Smooth muscle cell (in vitro differentiated cells): ENCODE data around the gene GPR161. TPM values are rescaled to one million over a fixed set of nuclear protein-coding genes. Genes with fewer than 3 reads are reported as not detected.

Source experiments
- DNase-seq: peaks from one replicate; lab custom pipeline; 2025; ENCODE audit not compliant: unreplicated experiment; lab: John Stamatoyannopoulos, UW
- H2AFZ ChIP-seq: fragments of 200-600 bp; sonication (generic); 2 replicates; pipeline ENCODE4 v1.6.0; 2016; ENCODE audit warnings: antibody characterized with exemption, low read depth, mild to moderate bottlenecking
- H3F3A ChIP-seq: fragments of 200-600 bp; sonication (generic); 2 replicates; pipeline ENCODE4 v1.6.0; 2017; ENCODE audit warnings: antibody characterized with exemption, low read depth
- H3K27ac ChIP-seq: fragments of 200-600 bp; sonication (generic); 2 replicates; pipeline ENCODE4 v1.5.1; 2016; ENCODE audit warnings: low read depth, mild to moderate bottlenecking
- H3K27me3 ChIP-seq: fragments of 200-600 bp; sonication (generic); 2 replicates; pipeline ENCODE4 v1.6.1; 2016; ENCODE audit warnings: low read depth, mild to moderate bottlenecking
- H3K36me3 ChIP-seq: fragments of 200-600 bp; sonication (generic); 2 replicates; pipeline ENCODE4 v1.5.1; 2016; ENCODE audit warnings: low read depth
- H3K4me1 ChIP-seq: fragments of 200-600 bp; sonication (generic); 2 replicates; pipeline ENCODE4 v1.5.1; 2016; ENCODE audit warnings: low read depth
- H3K4me2 ChIP-seq: fragments of 200-600 bp; sonication (generic); 2 replicates; pipeline ENCODE4 v1.6.0; 2016; ENCODE audit warnings: mild to moderate bottlenecking
- H3K4me3 ChIP-seq: fragments of 200-600 bp; sonication (generic); 2 replicates; pipeline ENCODE4 v1.5.1; 2016; ENCODE audit warnings: mild to moderate bottlenecking
- H3K79me2 ChIP-seq: fragments of 200-600 bp; sonication (generic); 2 replicates; pipeline ENCODE4 v1.6.0; 2016; ENCODE audit warnings: low read depth, mild to moderate bottlenecking
- H3K9ac ChIP-seq: fragments of 200-600 bp; sonication (generic); 2 replicates; pipeline ENCODE4 v1.6.0; 2016; ENCODE audit warnings: low read depth
- H3K9me3 ChIP-seq: fragments of 200-600 bp; sonication (generic); replicated peaks from 2 replicates; pipeline ENCODE4 v1.5.1; 2016; ENCODE audit warnings: low read depth
- H4K20me1 ChIP-seq: fragments of 200-600 bp; sonication (generic); 2 replicates; pipeline ENCODE4 v1.6.0; 2016; ENCODE audit warnings: low read depth
- WGBS: methylation state at CpG from one replicate; pipeline ENCODE4 v1.1.7; 2016; ENCODE audit warnings: low lambda C conversion rate; 5-methylcytosine and 5-hydroxymethylcytosine counted together
- polyA plus RNA-seq: library from polyadenylated mRNA; unstranded; fragments of >200 nt; fragmentation: Nextera tagmentation; extraction: Ambion mirVana; gene quantifications from 2 replicates; pipeline ENCODE4 v1.2.1, GENCODE V29; 2016
- total RNA-seq: library from RNA; depleted of rRNA; stranded (reverse); fragments of >200 nt; gene quantifications from 2 replicates; pipeline ENCODE4 v1.2.3, GENCODE V29; 2014
- TF ChIP-seq, protein P1 (sequence below): fragments of 200-600 bp; sonication (generic); IDR thresholded peaks from 2 replicates; pipeline ENCODE4 v1.5.1; 2017; ENCODE audit warnings: borderline replicate concordance, mild to moderate bottlenecking, antibody characterized with exemption; ENCODE audit not compliant: insufficient read depth, poor library complexity, severe bottlenecking

The GPR161 gene
- total and polyA plus RNA-seq, 2 experiments from 2014 or later: 9.7 to 25.4 TPM

DNA sequence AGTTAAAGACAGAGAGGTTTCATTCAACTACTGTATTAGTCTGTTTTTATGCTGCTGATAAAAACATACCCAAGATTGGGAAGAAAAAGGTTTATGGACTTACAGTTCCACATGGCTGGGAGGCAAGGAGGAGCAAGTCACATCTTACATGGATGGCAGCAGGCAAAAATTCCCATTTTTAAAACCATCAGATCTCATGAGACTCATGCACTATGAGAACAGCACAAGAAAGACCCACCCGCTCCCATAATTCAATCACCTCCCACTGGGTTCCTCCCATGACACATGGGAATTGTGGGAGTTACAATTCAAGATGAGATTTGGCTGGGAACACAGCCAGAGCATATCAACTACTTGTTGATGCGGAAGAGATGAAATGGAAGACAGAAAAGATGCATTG lies 9.2 kb downstream of the GPR161 start:
- no peaks in the 10 kb centered on the region for H3F3A ChIP-seq
- no peaks in the 10 kb centered on the region for H4K20me1 ChIP-seq
- H3K4me2 ChIP-seq: no peak overlapping the region
- no peak for DNase-seq
- H3K79me2 ChIP-seq: peaks cover 30% of the 10 kb centered on the region
- no peak overlapping the region for H3K27ac ChIP-seq
- H3K9ac ChIP-seq: no peak overlapping the region
- TF ChIP-seq, protein P1, sequence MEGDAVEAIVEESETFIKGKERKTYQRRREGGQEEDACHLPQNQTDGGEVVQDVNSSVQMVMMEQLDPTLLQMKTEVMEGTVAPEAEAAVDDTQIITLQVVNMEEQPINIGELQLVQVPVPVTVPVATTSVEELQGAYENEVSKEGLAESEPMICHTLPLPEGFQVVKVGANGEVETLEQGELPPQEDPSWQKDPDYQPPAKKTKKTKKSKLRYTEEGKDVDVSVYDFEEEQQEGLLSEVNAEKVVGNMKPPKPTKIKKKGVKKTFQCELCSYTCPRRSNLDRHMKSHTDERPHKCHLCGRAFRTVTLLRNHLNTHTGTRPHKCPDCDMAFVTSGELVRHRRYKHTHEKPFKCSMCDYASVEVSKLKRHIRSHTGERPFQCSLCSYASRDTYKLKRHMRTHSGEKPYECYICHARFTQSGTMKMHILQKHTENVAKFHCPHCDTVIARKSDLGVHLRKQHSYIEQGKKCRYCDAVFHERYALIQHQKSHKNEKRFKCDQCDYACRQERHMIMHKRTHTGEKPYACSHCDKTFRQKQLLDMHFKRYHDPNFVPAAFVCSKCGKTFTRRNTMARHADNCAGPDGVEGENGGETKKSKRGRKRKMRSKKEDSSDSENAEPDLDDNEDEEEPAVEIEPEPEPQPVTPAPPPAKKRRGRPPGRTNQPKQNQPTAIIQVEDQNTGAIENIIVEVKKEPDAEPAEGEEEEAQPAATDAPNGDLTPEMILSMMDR: no peak
- H3K4me3 ChIP-seq: no peak overlapping the region
- WGBS: 98% methylated on average over 2 of the region's 2 CpGs
- H3K9me3 ChIP-seq: no peaks in the 10 kb centered on the region
- H3K4me1 ChIP-seq: no peaks in the 10 kb centered on the region
- H2AFZ ChIP-seq: no peak overlapping the region
- H3K36me3 ChIP-seq: no peaks in the 10 kb centered on the region
- H3K27me3 ChIP-seq: no peaks in the 10 kb centered on the region

DNA sequence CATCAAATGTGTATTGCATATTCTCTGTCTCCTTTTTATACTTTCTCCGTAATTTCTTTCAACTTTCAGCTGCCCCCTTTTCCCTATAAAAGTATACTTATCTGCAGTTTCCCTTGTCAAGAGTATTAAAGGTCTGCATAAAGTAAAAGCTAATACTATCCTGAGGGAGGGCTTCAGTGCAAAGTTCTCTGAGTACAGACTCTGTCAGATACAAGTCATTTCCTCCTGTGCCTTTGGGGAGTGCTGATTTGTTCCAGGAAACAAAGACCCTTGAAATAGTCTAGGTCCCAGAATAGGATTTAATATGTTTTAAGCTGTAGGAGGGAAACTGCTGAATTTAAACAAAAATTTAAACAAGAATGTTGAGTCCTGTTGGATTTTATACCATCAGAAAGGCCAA lies 11.7 kb downstream of the GPR161 start:
- Histone ChIP-seq H3K4me2 (no peak overlapping the region), H3K36me3 (no peaks in the 10 kb centered on the region), H3K27me3 (no peaks in the 10 kb centered on the region), H3K4me3 (no peak overlapping the region), H3K9ac (no peak overlapping the region), H3K27ac (no peak overlapping the region), H3K4me1 (no peaks in the 10 kb centered on the region), H2AFZ (no peak overlapping the region), H3K79me2 (peaks cover 24% of the 10 kb centered on the region), H3K9me3 (no peaks in the 10 kb centered on the region), H3F3A (no peaks in the 10 kb centered on the region), H4K20me1 (peaks cover 7% of the 10 kb centered on the region)
- no peak for DNase-seq
- WGBS: 91% methylated on average over 1 of the region's 1 CpG
- TF ChIP-seq, protein P1: no peak

DNA sequence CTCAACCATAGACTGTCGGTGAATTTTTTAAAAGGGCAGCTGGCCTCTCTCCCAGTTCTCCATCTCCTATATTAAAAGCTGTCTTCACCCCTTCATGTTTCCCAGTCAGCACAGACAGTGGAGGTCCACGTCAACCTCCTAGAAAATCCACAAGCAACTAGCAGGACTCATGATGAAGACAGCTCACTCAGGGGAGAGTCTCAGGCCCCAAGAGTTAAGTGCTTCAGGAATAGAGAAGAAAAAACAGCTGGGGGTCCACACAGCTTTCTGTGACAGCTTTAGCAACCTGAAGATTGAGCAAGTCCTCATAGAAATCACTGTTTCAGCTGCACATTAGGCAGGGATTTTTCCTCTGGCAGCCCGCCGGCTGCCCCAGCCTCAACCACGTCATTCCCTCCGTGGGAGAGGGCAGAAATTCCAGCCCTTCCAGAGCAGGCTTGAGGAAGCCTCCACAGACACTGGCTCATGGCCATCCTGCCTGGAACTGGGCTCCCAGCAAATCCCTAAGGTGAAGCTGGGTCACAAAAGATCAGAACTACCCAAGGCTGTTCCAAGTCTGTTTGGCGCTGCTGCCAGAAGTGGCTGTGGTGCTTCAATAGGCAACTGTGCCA lies 15.2 kb downstream of the GPR161 start:
- no peak for DNase-seq
- no peaks in the 10 kb centered on the region for H3F3A ChIP-seq
- H3K9me3 ChIP-seq: no peaks in the 10 kb centered on the region
- peaks cover 7% of the 10 kb centered on the region for H4K20me1 ChIP-seq
- WGBS: 59% methylated on average over 7 of the region's 7 CpGs
- peaks cover 24% of the 10 kb centered on the region for H3K79me2 ChIP-seq
- no peak overlapping the region for H3K4me3 ChIP-seq
- H3K36me3 ChIP-seq: no peaks in the 10 kb centered on the region
- no peak overlapping the region for H2AFZ ChIP-seq
- H3K4me1 ChIP-seq: no peaks in the 10 kb centered on the region
- H3K27ac ChIP-seq: peak overlapping the region; percentile 81
- H3K27me3 ChIP-seq: no peaks in the 10 kb centered on the region
- H3K4me2 ChIP-seq: peak overlapping the region; percentile 49
- TF ChIP-seq, protein P1: no peak
- H3K9ac ChIP-seq: no peak overlapping the region

DNA sequence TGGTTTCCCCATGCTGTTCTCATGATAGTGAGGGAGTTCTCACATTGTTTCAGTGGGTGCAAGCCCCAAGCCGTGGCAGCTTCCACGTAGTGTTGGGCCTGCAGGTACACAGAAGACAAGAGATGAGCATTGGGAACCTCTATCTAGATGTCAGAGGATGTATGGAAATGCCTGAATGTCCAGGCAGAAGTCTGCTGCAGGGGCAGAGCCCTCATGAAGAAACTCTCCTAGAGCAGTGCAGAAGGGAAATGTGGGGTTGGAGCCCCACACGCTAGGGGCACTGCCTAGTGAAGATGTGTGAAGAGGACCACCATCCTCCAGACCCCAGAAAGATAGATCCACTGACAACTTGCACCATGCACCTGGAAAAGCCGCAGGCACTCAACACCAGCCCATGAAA lies 17.0 kb downstream of the GPR161 start:
- 98% methylated on average over 4 of the region's 4 CpGs for WGBS
- Histone ChIP-seq H4K20me1 (peaks cover 7% of the 10 kb centered on the region), H3K4me3 (no peak overlapping the region), H3F3A (no peaks in the 10 kb centered on the region), H3K4me2 (no peak overlapping the region), H3K9me3 (no peaks in the 10 kb centered on the region), H3K27ac (no peak overlapping the region), H3K79me2 (peaks cover 16% of the 10 kb centered on the region), H3K36me3 (no peaks in the 10 kb centered on the region), H3K4me1 (no peaks in the 10 kb centered on the region), H2AFZ (no peak overlapping the region), H3K9ac (no peak overlapping the region), H3K27me3 (no peaks in the 10 kb centered on the region)
- DNase-seq: no peak
- TF ChIP-seq, protein P1: no peak
